NCI-H2196 treated with DMSO at 0.1 percent for 48 hours (cell line): ENCODE data around the gene APOB.

Source experiments
- DNase-seq: peaks from one replicate; lab custom pipeline; 2025; ENCODE audit not compliant: unreplicated experiment; lab: John Stamatoyannopoulos, UW

The APOB gene

GRCh38 chr2:21020031-21020667 is 23.7 kb downstream of the APOB start:
- DNase-seq, result no peak

GRCh38 chr2:21019678-21020021 is 24.2 kb downstream of the APOB start:
- no peak for DNase-seq

- no peak for DNase-seq
These were observed 24.7 kb downstream of the APOB start for GRCh38 chr2:21019000-21019677.

- no peak for DNase-seq
These were observed 25.6 kb downstream of the APOB start for GRCh38 chr2:21018290-21018689.

GRCh38 chr2:21017748-21018276 is 26.1 kb downstream of the APOB start:
- DNase-seq, result no peak

- no peak for DNase-seq
These were observed 28.6 kb downstream of the APOB start for GRCh38 chr2:21015281-21015645.

- no peak for DNase-seq
These were observed 29.3 kb downstream of the APOB start for GRCh38 chr2:21014364-21015280.

GRCh38 chr2:21013043-21013816 is 30.6 kb downstream of the APOB start:
- no peak for DNase-seq

- DNase-seq, result no peak
These were observed 31.3 kb downstream of the APOB start for GRCh38 chr2:21012557-21012937.

GRCh38 chr2:21011876-21012556 is 31.9 kb downstream of the APOB start:
- no peak for DNase-seq

GRCh38 chr2:21011453-21011852 is 32.4 kb downstream of the APOB start:
- no peak for DNase-seq

GRCh38 chr2:21010813-21011439 is 32.9 kb downstream of the APOB start:
- no peak for DNase-seq

GRCh38 chr2:21009662-21010225 is 34.1 kb downstream of the APOB start:
- DNase-seq, result no peak

- no peak for DNase-seq
These were observed 34.8 kb downstream of the APOB start for GRCh38 chr2:21008790-21009661.

- no peak for DNase-seq
These were observed 35.7 kb downstream of the APOB start for GRCh38 chr2:21008014-21008789.

GRCh38 chr2:21007129-21008013 is 36.5 kb downstream of the APOB start:
- DNase-seq, result no peak
